ENCODE results near the gene PTPN1. TPM values are rescaled to one million over a fixed set of nuclear protein-coding genes. Genes with fewer than 3 reads are reported as not detected.

Gene PTPN1
- total RNA-seq, 4 donors from 2014 or later: 13.8 to 40.4 (median 22.0) TPM

DNA sequence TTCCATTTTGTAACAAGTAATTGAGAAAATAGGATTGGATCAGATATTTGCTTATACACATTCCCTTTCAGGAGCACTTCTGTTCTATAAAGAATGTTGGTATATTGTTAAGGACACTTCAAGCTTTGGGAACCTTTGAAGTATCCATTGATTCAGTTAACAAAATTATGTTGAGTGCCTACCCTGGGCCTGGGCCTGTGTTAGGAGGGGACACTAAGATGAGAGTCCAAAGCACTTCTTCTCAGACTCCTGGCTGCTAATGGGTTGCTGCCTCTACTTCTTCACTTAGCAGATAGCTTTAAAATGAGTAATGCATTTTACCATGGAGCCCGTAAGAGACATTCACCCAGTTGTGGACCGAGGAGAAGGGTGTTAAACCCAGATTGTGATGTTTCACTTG is 40.3 kb downstream of the PTPN1 start:
- no peak for TF ChIP-seq POLR2A (IDR thresholded peaks at IDR 0.05)
- TF ChIP-seq CTCF (IDR thresholded peaks at IDR 0.05): no peak
- no peaks in the 10 kb centered on the region for H3K36me3 ChIP-seq
- no peak for DNase-seq
- H3K4me3 ChIP-seq: no peak overlapping the region
- no peaks in the 10 kb centered on the region for H3K27me3 ChIP-seq
- H3K9me3 ChIP-seq: no peaks in the 10 kb centered on the region
- peaks cover 0 to 27% (median 9%) of the 10 kb centered on the region in 4 donors for H3K4me1 ChIP-seq
- peak overlapping the region in 1 of 4 donors; percentile 8 for H3K27ac ChIP-seq

DNA sequence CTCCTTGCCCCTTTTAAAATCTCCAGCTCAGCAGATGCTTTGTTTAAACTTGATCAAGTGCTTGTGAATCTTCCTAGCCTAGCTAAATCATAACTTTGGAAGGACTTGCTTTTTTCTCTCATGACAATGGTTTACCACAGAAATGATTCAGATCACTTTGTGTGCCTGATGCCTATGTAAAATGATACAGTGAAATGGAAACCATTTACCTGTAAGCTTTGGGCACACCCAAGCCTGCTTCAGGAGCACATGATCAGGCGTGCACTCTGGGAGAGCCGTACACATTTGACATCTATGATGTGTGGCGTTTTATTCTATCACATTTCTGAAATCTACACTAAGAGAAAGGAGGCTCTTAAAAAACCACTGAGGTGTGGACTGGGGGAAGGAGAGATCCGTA is 41.1 kb downstream of the PTPN1 start:
- no peak overlapping the region for H3K4me3 ChIP-seq
- no peak for TF ChIP-seq POLR2A (IDR thresholded peaks at IDR 0.05)
- no peak for TF ChIP-seq CTCF (IDR thresholded peaks at IDR 0.05)
- H3K36me3 ChIP-seq: no peaks in the 10 kb centered on the region
- DNase-seq: no peak
- no peaks in the 10 kb centered on the region for H3K27me3 ChIP-seq
- no peaks in the 10 kb centered on the region for H3K9me3 ChIP-seq
- H3K4me1 ChIP-seq: peaks cover 0 to 21% (median 5%) of the 10 kb centered on the region in 4 donors
- peak overlapping the region in 1 of 4 donors; percentile 8 for H3K27ac ChIP-seq

GRCh38 chr20:50552979-50553378 is 42.8 kb downstream of the PTPN1 start:
- no peaks in the 10 kb centered on the region for H3K36me3 ChIP-seq
- no peaks in the 10 kb centered on the region for H3K9me3 ChIP-seq
- no peak overlapping the region for H3K27ac ChIP-seq
- H3K4me3 ChIP-seq: no peak overlapping the region
- DNase-seq: no peak
- no peak for TF ChIP-seq CTCF (IDR thresholded peaks at IDR 0.05)
- no peak for TF ChIP-seq POLR2A (IDR thresholded peaks at IDR 0.05)
- peaks cover 0 to 10% (median 3%) of the 10 kb centered on the region in 4 donors for H3K4me1 ChIP-seq
- no peaks in the 10 kb centered on the region for H3K27me3 ChIP-seq

DNA sequence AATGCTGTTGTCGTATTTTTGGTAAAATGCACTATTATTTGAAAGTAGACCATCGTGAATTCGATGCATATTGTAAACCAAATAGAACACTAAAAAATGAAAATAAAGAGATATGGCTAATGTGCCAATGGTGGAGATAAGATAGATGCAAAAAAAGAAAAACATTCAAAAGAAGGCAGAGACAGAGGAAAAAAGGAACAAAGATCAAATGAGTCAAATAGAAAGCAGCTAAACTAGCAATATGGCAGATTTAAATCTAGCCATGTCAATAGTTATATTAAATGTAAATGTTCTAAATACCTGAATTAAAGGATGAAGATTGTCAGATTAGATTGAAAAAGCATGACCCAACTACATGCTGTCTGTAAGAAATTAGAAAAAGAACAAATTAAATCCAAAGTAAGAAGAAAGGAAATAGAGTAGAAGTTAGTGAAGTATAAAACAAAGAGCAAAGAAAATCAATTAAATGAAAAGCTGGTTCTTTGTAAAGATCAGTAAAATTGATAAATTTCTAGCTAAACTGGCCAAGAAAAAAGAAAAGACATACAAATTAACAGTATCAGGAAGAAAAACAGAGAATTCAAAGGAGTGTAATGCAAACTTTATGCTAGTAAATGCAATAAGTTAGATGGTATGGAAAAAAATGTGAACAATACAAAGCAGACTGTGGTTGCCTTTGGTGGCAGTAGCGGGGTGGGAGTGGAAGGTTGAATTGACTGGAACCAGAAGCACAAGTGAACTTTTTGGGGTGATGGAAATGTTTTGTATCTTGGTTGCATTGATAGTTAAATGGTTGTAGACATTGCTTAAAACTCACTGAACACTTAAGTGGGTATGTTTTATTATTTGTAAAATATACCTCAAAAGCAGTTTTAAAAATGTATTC is 44.8 kb downstream of the PTPN1 start:
- no peak for DNase-seq
- H3K9me3 ChIP-seq: no peaks in the 10 kb centered on the region
- no peak overlapping the region for H3K4me3 ChIP-seq
- H3K36me3 ChIP-seq: no peaks in the 10 kb centered on the region
- H3K4me1 ChIP-seq: peaks cover 0 to 10% (median 0%) of the 10 kb centered on the region in 4 donors
- no peak for TF ChIP-seq CTCF (IDR thresholded peaks at IDR 0.05)
- no peak for TF ChIP-seq POLR2A (IDR thresholded peaks at IDR 0.05)
- no peak overlapping the region for H3K27ac ChIP-seq
- no peaks in the 10 kb centered on the region for H3K27me3 ChIP-seq

DNA sequence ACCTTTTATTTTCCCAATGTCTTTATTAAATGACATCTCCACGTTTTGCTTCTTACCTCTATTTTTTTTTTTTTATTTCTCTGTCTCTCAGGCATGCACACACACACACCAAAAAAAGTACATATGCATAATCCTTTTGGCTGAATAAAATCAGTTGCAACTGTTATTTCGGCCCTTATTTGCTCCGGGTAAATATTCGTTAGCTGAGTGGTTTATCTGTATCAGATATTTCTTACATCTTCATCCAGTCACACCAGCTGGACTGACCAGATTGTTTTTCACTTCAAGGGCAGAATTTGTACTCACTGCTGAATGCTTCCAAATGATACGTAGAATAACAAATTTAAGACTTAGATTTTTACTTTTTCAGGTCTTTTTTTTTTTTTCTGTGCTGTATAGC is 45.5 kb downstream of the PTPN1 start:
- H3K27ac ChIP-seq: no peak overlapping the region
- H3K36me3 ChIP-seq: no peaks in the 10 kb centered on the region
- no peaks in the 10 kb centered on the region for H3K9me3 ChIP-seq
- no peaks in the 10 kb centered on the region for H3K27me3 ChIP-seq
- peaks cover 0 to 3% (median 0%) of the 10 kb centered on the region in 4 donors for H3K4me1 ChIP-seq
- no peak for DNase-seq
- TF ChIP-seq CTCF (IDR thresholded peaks at IDR 0.05): no peak
- TF ChIP-seq POLR2A (IDR thresholded peaks at IDR 0.05): no peak
- no peak overlapping the region for H3K4me3 ChIP-seq

Data from Peyer's patch (tissue), 4 donors.